Measurements from ENCODE around the gene LGR5.

- TF ChIP-seq MXI1 (IDR thresholded peaks at IDR 0.05; ENCODE audit: low read depth, low read length) (no peak), CTCF (IDR thresholded peaks at IDR 0.05 in 2 of 3, conservative IDR thresholded peaks at IDR 0.05 in 1 of 3; ENCODE audit: control insufficient read depth in 2 of 3, extremely low read depth in 1 of 3, insufficient read depth in 1 of 3, low read depth in 3 of 3, low read length in 3 of 3) (no peak), POLR2A (IDR thresholded peaks at IDR 0.05; ENCODE audit: low read depth, low read length) (no peak), SREBF1 (IDR thresholded peaks at IDR 0.05; ENCODE audit: low read length) (no peak), ZNF24 (IDR thresholded peaks at IDR 0.05) (no peak), RCOR1 (conservative IDR thresholded peaks at IDR 0.05; ENCODE audit: low read depth, low read length) (no peak), EP300 (IDR thresholded peaks at IDR 0.05; ENCODE audit: borderline replicate concordance in 1 of 2, control insufficient read depth in 1 of 2, low read depth in 2 of 2, low read length in 2 of 2) (no peak), MTA3 (IDR thresholded peaks at IDR 0.05; ENCODE audit: borderline replicate concordance, low read length) (no peak), SIX5 (IDR thresholded peaks at IDR 0.05; ENCODE audit: low read depth, low read length, severe bottlenecking) (no peak), ZZZ3 (IDR thresholded peaks at IDR 0.05; ENCODE audit: control insufficient read depth, insufficient read length, low read depth) (no peak), EZH2 (IDR thresholded peaks at IDR 0.05; ENCODE audit: borderline replicate concordance, control insufficient read depth, low read depth, low read length) (no peak)
Measured at GRCh38 chr12:71436696-71437095, 2.9 kb upstream of the LGR5 start.

Measured in GM12878 (cell line).